AG09309 (cell line): ENCODE results near the gene OR51V1.
"Not testable (repeated sequence)": the region's sequence is repeated elsewhere in the genome, so short reads cannot be mapped to it uniquely, and the experiment has no call there.

Experiments used
- DNase-seq: peaks from one replicate; pipeline ENCODE4 v3.0.0-alpha.2; 2010; ENCODE audit warnings: low read depth
- H3K4me3 ChIP-seq: 2 replicates; pipeline ENCODE4 v1.5.1; 2011; ENCODE audit warnings: mild to moderate bottlenecking, low read depth, low read length, moderate library complexity; ENCODE audit not compliant: control insufficient read depth
- CTCF ChIP-seq: IDR thresholded peaks from 2 replicates; pipeline ENCODE4 v1.5.1; 2011; ENCODE audit warnings: mild to moderate bottlenecking, low read depth, low read length, inconsistent platforms; ENCODE audit not compliant: insufficient read depth, control insufficient read depth; ENCODE audit errors: missing control alignments

Gene OR51V1

GRCh38 chr11:5188201-5188600 lies 12.3 kb downstream of the OR51V1 start:
- no peak for DNase-seq
- no peak for TF ChIP-seq CTCF
- H3K4me3 ChIP-seq, result no peak overlapping the region

- no peak for DNase-seq
- no peak for TF ChIP-seq CTCF
- no peak overlapping the region for H3K4me3 ChIP-seq
Measured at GRCh38 chr11:5178046-5178837, 22.2 kb downstream of the OR51V1 start.

- H3K4me3 ChIP-seq, result no peak overlapping the region
- no peak for DNase-seq
- no peak for TF ChIP-seq CTCF
Measured at GRCh38 chr11:5174934-5175333, 25.5 kb downstream of the OR51V1 start.

- TF ChIP-seq CTCF, result no peak
- no peak for DNase-seq
- no peak overlapping the region for H3K4me3 ChIP-seq
Measured at GRCh38 chr11:5171856-5172255, 28.6 kb downstream of the OR51V1 start.

GRCh38 chr11:5165898-5166297 lies 34.6 kb downstream of the OR51V1 start:
- not testable (repeated sequence) for H3K4me3 ChIP-seq, DNase-seq

GRCh38 chr11:5164807-5165206 lies 35.7 kb downstream of the OR51V1 start:
- H3K4me3 ChIP-seq, DNase-seq: not testable (repeated sequence)

- not testable (repeated sequence) for DNase-seq, H3K4me3 ChIP-seq
Measured at GRCh38 chr11:5161045-5161444, 39.4 kb downstream of the OR51V1 start.

- not testable (repeated sequence) for DNase-seq
Measured at GRCh38 chr11:5160217-5160616, 40.3 kb downstream of the OR51V1 start.

GRCh38 chr11:5159806-5160205 lies 40.7 kb downstream of the OR51V1 start:
- TF ChIP-seq CTCF, result no peak
- DNase-seq, result no peak
- H3K4me3 ChIP-seq, result no peak overlapping the region

More at GRCh38 chr11:5160217-5160616, 40.3 kb downstream of the OR51V1 start:
- H3K4me3 ChIP-seq, result not testable (repeated sequence)
